ENCODE results near the gene PLEKHN1.
"Not testable (repeated sequence)": the region's sequence is repeated elsewhere in the genome, so short reads cannot be mapped to it uniquely, and the experiment has no call there.

The PLEKHN1 gene

GRCh38 chr1:1000357-1001056 is 34.2 kb downstream of the PLEKHN1 start:
- H3K9ac ChIP-seq (ENCODE audit: low read depth, low read length), result peak overlapping the region; percentile 65; the same call in 1 of the 2 replicates
- H3K4me3 ChIP-seq (ENCODE audit: low read depth, low read length), result peak overlapping the region; percentile 61
- no peaks in the 10 kb centered on the region for H3K36me3 ChIP-seq (ENCODE audit: control insufficient read depth, insufficient read depth, low read length)
- no peaks in the 10 kb centered on the region for H3K9me3 ChIP-seq (ENCODE audit: control insufficient read depth, insufficient read depth, low read length)
- peaks cover 3% of the 10 kb centered on the region; the same call in 1 of the 2 replicates for H3K4me1 ChIP-seq (ENCODE audit: control insufficient read depth, insufficient read depth, low read length)
- H3K27ac ChIP-seq (ENCODE audit: low read depth, low read length), result peak overlapping the region; percentile 75
- peaks cover 89% of the 10 kb centered on the region for H3K27me3 ChIP-seq (ENCODE audit: control insufficient read depth, insufficient read depth, low read length)

GRCh38 chr1:1001057-1001783 is 34.9 kb downstream of the PLEKHN1 start:
- Histone ChIP-seq H3K27me3 (ENCODE audit: control insufficient read depth, insufficient read depth, low read length) (peaks cover 83% of the 10 kb centered on the region), H3K9ac (ENCODE audit: low read depth, low read length) (no peak overlapping the region), H3K36me3 (ENCODE audit: control insufficient read depth, insufficient read depth, low read length) (no peaks in the 10 kb centered on the region), H3K27ac (ENCODE audit: low read depth, low read length) (peak overlapping the region; percentile 36), H3K4me1 (ENCODE audit: control insufficient read depth, insufficient read depth, low read length) (peaks cover 3% of the 10 kb centered on the region; the same call in 1 of the 2 replicates), H3K9me3 (ENCODE audit: control insufficient read depth, insufficient read depth, low read length) (no peaks in the 10 kb centered on the region), H3K4me3 (ENCODE audit: low read depth, low read length) (peak overlapping the region; percentile 61; the same call in 1 of the 2 replicates)

GRCh38 chr1:1003618-1004419 is 37.5 kb downstream of the PLEKHN1 start:
- no peak overlapping the region for H3K27ac ChIP-seq (ENCODE audit: low read depth, low read length)
- peaks cover 3% of the 10 kb centered on the region; the same call in 1 of the 2 replicates for H3K4me1 ChIP-seq (ENCODE audit: control insufficient read depth, insufficient read depth, low read length)
- H3K4me3 ChIP-seq (ENCODE audit: low read depth, low read length), result no peak overlapping the region
- no peaks in the 10 kb centered on the region for H3K36me3 ChIP-seq (ENCODE audit: control insufficient read depth, insufficient read depth, low read length)
- H3K27me3 ChIP-seq (ENCODE audit: control insufficient read depth, insufficient read depth, low read length), result peaks cover 69% of the 10 kb centered on the region
- H3K9ac ChIP-seq (ENCODE audit: low read depth, low read length), result no peak overlapping the region
- no peaks in the 10 kb centered on the region for H3K9me3 ChIP-seq (ENCODE audit: control insufficient read depth, insufficient read depth, low read length)

GRCh38 chr1:1004420-1004779 is 38.1 kb downstream of the PLEKHN1 start:
- Histone ChIP-seq H3K36me3 (ENCODE audit: control insufficient read depth, insufficient read depth, low read length) (no peaks in the 10 kb centered on the region), H3K9me3 (ENCODE audit: control insufficient read depth, insufficient read depth, low read length) (no peaks in the 10 kb centered on the region), H3K27ac (ENCODE audit: low read depth, low read length) (no peak overlapping the region), H3K9ac (ENCODE audit: low read depth, low read length) (no peak overlapping the region), H3K27me3 (ENCODE audit: control insufficient read depth, insufficient read depth, low read length) (peaks cover 63% of the 10 kb centered on the region), H3K4me1 (ENCODE audit: control insufficient read depth, insufficient read depth, low read length) (peaks cover 3% of the 10 kb centered on the region; the same call in 1 of the 2 replicates), H3K4me3 (ENCODE audit: low read depth, low read length) (no peak overlapping the region)

GRCh38 chr1:1004780-1005697 is 38.8 kb downstream of the PLEKHN1 start:
- no peaks in the 10 kb centered on the region for H3K36me3 ChIP-seq (ENCODE audit: control insufficient read depth, insufficient read depth, low read length)
- no peak overlapping the region for H3K4me3 ChIP-seq (ENCODE audit: low read depth, low read length)

GRCh38 chr1:1005774-1006304 is 39.6 kb downstream of the PLEKHN1 start:
- Histone ChIP-seq H3K4me1 (ENCODE audit: control insufficient read depth, insufficient read depth, low read length) (peaks cover 3% of the 10 kb centered on the region; the same call in 1 of the 2 replicates), H3K4me3 (ENCODE audit: low read depth, low read length) (no peak overlapping the region), H3K9me3 (ENCODE audit: control insufficient read depth, insufficient read depth, low read length) (no peaks in the 10 kb centered on the region), H3K27ac (ENCODE audit: low read depth, low read length) (no peak overlapping the region), H3K27me3 (ENCODE audit: control insufficient read depth, insufficient read depth, low read length) (peaks cover 49% of the 10 kb centered on the region), H3K9ac (ENCODE audit: low read depth, low read length) (no peak overlapping the region), H3K36me3 (ENCODE audit: control insufficient read depth, insufficient read depth, low read length) (no peaks in the 10 kb centered on the region)

More at GRCh38 chr1:1004780-1005697, 38.8 kb downstream of the PLEKHN1 start:
- Histone ChIP-seq H3K4me1 (ENCODE audit: control insufficient read depth, insufficient read depth, low read length) (peaks cover 3% of the 10 kb centered on the region; the same call in 1 of the 2 replicates), H3K27me3 (ENCODE audit: control insufficient read depth, insufficient read depth, low read length) (peaks cover 57% of the 10 kb centered on the region), H3K9ac (ENCODE audit: low read depth, low read length) (no peak overlapping the region), H3K27ac (ENCODE audit: low read depth, low read length) (peak overlapping the region; percentile 57), H3K9me3 (ENCODE audit: control insufficient read depth, insufficient read depth, low read length) (no peaks in the 10 kb centered on the region)

GRCh38 chr1:1006305-1007159 is 40.2 kb downstream of the PLEKHN1 start:
- peaks cover 42% of the 10 kb centered on the region for H3K27me3 ChIP-seq (ENCODE audit: control insufficient read depth, insufficient read depth, low read length)
- no peaks in the 10 kb centered on the region for H3K36me3 ChIP-seq (ENCODE audit: control insufficient read depth, insufficient read depth, low read length)
- no peaks in the 10 kb centered on the region for H3K9me3 ChIP-seq (ENCODE audit: control insufficient read depth, insufficient read depth, low read length)
- peaks cover 3% of the 10 kb centered on the region; the same call in 1 of the 2 replicates for H3K4me1 ChIP-seq (ENCODE audit: control insufficient read depth, insufficient read depth, low read length)
- H3K4me3 ChIP-seq (ENCODE audit: low read depth, low read length), result no peak overlapping the region
- no peak overlapping the region for H3K9ac ChIP-seq (ENCODE audit: low read depth, low read length)
- H3K27ac ChIP-seq (ENCODE audit: low read depth, low read length), result no peak overlapping the region

- not testable (repeated sequence) for H3K9ac ChIP-seq (ENCODE audit: low read depth, low read length); H3K36me3 ChIP-seq (ENCODE audit: control insufficient read depth, insufficient read depth, low read length); H3K27ac ChIP-seq (ENCODE audit: low read depth, low read length); H3K4me3 ChIP-seq (ENCODE audit: low read depth, low read length); H3K9me3 ChIP-seq (ENCODE audit: control insufficient read depth, insufficient read depth, low read length)
- H3K27me3 ChIP-seq (ENCODE audit: control insufficient read depth, insufficient read depth, low read length), result peaks cover 11% of the 10 kb centered on the region
- peaks cover 18% of the 10 kb centered on the region; the same call in 1 of the 2 replicates for H3K4me1 ChIP-seq (ENCODE audit: control insufficient read depth, insufficient read depth, low read length)
Observed at GRCh38 chr1:1010131-1010530, 43.8 kb downstream of the PLEKHN1 start.

GRCh38 chr1:1011396-1011949 is 45.2 kb downstream of the PLEKHN1 start:
- Histone ChIP-seq H3K4me3 (ENCODE audit: low read depth, low read length) (no peak overlapping the region), H3K9ac (ENCODE audit: low read depth, low read length) (no peak overlapping the region), H3K4me1 (ENCODE audit: control insufficient read depth, insufficient read depth, low read length) (peaks cover 16% of the 10 kb centered on the region; the same call in 1 of the 2 replicates), H3K27me3 (ENCODE audit: control insufficient read depth, insufficient read depth, low read length) (peaks cover 8% of the 10 kb centered on the region; the same call in 1 of the 2 replicates), H3K36me3 (ENCODE audit: control insufficient read depth, insufficient read depth, low read length) (no peaks in the 10 kb centered on the region), H3K27ac (ENCODE audit: low read depth, low read length) (no peak overlapping the region), H3K9me3 (ENCODE audit: control insufficient read depth, insufficient read depth, low read length) (no peaks in the 10 kb centered on the region)

Measured in HUES48 (cell line).